ENCODE results near the gene DNAJC6. TPM values are rescaled to one million over a fixed set of nuclear protein-coding genes. Genes with fewer than 3 reads are reported as not detected.

The DNAJC6 gene
- total RNA-seq, 4 donors from 2014 or later = 0.99 to 3.6 (median 2.5) TPM

DNA sequence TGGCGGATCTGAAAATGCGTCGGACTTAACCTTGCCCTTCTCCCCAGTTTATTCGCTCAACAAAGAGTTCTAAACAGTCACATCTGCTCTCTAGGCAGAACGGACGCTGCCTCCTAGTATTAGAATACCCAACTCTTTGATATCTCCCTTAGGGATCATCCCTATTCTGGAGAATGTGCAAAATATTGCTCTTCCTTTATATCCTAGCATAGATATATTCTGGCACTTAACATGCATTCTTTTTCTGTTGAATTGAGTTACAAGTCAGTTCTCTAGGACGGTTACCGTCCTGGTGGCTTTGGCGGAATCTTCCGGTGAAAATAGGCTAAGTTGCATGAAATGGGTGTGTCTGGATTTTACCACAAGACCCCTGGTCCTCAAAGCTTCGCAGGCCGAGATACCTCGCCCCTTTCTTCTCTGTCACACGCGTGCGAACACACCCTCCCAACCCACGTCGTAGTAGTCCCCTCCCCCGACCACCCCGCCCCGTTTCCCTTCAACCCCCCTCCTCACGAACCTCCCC, 501 bp upstream of the DNAJC6 start:
- intact Hi-C loops (cut with DNase I; ENCODE audit: low total_unique reads) = no loop called here
- no peak for DNase-seq (ENCODE audit: low spot score in 2 of 2)
- WGBS, 2 donors = 13 to 14% methylated on average over 22 of the region's 22 CpGs
- TF ChIP-seq, protein P1, sequence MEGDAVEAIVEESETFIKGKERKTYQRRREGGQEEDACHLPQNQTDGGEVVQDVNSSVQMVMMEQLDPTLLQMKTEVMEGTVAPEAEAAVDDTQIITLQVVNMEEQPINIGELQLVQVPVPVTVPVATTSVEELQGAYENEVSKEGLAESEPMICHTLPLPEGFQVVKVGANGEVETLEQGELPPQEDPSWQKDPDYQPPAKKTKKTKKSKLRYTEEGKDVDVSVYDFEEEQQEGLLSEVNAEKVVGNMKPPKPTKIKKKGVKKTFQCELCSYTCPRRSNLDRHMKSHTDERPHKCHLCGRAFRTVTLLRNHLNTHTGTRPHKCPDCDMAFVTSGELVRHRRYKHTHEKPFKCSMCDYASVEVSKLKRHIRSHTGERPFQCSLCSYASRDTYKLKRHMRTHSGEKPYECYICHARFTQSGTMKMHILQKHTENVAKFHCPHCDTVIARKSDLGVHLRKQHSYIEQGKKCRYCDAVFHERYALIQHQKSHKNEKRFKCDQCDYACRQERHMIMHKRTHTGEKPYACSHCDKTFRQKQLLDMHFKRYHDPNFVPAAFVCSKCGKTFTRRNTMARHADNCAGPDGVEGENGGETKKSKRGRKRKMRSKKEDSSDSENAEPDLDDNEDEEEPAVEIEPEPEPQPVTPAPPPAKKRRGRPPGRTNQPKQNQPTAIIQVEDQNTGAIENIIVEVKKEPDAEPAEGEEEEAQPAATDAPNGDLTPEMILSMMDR (IDR thresholded peaks at IDR 0.05) = no peak
- TF ChIP-seq POLR2A (IDR thresholded peaks at IDR 0.05) = no peak
- H3K4me3 ChIP-seq (ENCODE audit: low read depth, poor library complexity, severe bottlenecking) = no peak overlapping the region

GRCh38 chr1:65310078-65310587, 790 bp downstream of the DNAJC6 start:
- no peak overlapping the region for H3K4me3 ChIP-seq (ENCODE audit: low read depth, poor library complexity, severe bottlenecking)
- no peak for TF ChIP-seq POLR2A (IDR thresholded peaks at IDR 0.05)
- TF ChIP-seq, protein P1 (IDR thresholded peaks at IDR 0.05) = no peak
- intact Hi-C loops (cut with DNase I; ENCODE audit: low total_unique reads) = no loop called here
- no peak for DNase-seq (ENCODE audit: low spot score in 2 of 2)
- WGBS, 2 donors = 3 to 13% methylated on average over 11 to 12 of the region's 12 CpGs

GRCh38 chr1:65311760-65312159, 2.4 kb downstream of the DNAJC6 start:
- no peak for TF ChIP-seq POLR2A (IDR thresholded peaks at IDR 0.05)
- TF ChIP-seq, protein P1 (IDR thresholded peaks at IDR 0.05) = no peak
- DNase-seq (ENCODE audit: low spot score in 2 of 2) = no peak
- no peak overlapping the region for H3K4me3 ChIP-seq (ENCODE audit: low read depth, poor library complexity, severe bottlenecking)
- intact Hi-C loops (cut with DNase I; ENCODE audit: low total_unique reads) = no loop called here

DNA sequence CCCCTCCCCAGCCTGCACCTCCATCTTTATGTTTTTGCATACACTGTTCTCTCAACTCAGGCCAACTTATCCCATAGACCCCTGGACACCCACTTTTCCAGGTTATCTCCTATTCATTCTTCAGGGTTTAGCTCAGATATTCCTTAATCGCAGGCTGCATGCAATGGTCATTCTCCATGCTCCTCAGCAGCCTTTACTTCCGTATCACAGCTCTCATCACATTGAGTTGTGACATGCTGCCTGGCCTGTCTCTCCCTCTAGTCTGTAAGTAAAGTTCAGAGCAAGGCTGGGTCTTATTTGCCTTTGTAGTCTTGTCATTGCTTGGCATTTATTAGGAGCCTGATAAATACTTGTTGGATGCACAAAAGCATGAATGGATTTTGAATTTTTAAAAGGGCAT, 6.9 kb downstream of the DNAJC6 start:
- DNase-seq (ENCODE audit: low spot score in 2 of 2) = no peak
- H3K4me3 ChIP-seq (ENCODE audit: low read depth, poor library complexity, severe bottlenecking) = no peak overlapping the region
- no peak for TF ChIP-seq POLR2A (IDR thresholded peaks at IDR 0.05)
- TF ChIP-seq, protein P1 (IDR thresholded peaks at IDR 0.05) = no peak
- intact Hi-C loops (cut with DNase I; ENCODE audit: low total_unique reads) = no loop called here
- 83 to 96% methylated on average over 2 of the region's 2 CpGs for WGBS, 2 donors

GRCh38 chr1:65317866-65318653, 8.7 kb downstream of the DNAJC6 start:
- WGBS, 2 donors = 75 to 82% methylated on average over 5 of the region's 5 CpGs
- intact Hi-C loops (cut with DNase I; ENCODE audit: low total_unique reads) = no loop called here
- H3K4me3 ChIP-seq (ENCODE audit: low read depth, poor library complexity, severe bottlenecking) = no peak overlapping the region
- no peak for DNase-seq (ENCODE audit: low spot score in 2 of 2)
- TF ChIP-seq, protein P1 (IDR thresholded peaks at IDR 0.05) = no peak
- TF ChIP-seq POLR2A (IDR thresholded peaks at IDR 0.05) = no peak
